ENCODE measurements around the gene TEPSIN. TPM values are rescaled to one million over a fixed set of nuclear protein-coding genes. Genes with fewer than 3 reads are reported as not detected.

TEPSIN gene
- total and polyA plus RNA-seq, 9 donors, result 2.5 to 30.2 (median 24.5) TPM

DNA sequence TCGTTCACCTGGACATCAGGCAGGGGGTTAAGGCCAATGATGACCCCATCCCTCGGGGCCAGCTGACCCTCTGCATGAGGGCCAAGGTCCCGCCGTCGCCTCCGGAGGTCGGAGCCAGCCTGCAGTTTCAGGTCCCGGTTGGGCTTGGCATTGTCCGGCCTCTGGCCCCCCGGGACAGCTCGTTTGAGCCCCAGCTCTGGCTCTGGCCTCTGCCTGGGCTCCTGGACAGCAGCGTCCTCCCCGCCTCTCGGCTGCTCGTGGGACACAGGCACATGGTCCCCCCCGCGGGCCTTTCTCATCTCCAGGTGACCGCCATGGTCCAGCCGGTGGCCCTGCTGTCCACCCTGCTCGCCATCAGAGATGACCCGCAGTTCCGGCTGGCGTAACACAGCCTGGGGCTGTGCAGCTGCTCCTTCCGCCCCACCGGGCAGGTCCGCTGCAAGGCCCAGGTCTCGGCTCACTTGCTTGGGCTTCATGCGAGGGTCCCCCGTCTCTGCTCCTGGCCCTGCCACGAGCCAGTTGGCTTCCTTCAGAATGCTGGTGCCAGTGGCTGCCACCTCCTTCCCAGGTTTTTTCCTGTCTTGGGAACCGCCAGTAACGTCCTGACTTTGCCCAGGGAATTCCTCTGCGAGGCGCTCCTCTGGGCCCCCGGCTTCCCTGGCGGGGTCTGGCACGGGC, 6.9 kb upstream of the TEPSIN start:
- intact Hi-C loops (cut with DNase I), result no loop called here
- no peaks in the 10 kb centered on the region for H3K27me3 ChIP-seq
- no peaks in the 10 kb centered on the region for H3K36me3 ChIP-seq
- no peak for DNase-seq
- H3K27ac ChIP-seq, result no peak overlapping the region
- no peak overlapping the region for H3K4me3 ChIP-seq
- H3K9me3 ChIP-seq, result no peaks in the 10 kb centered on the region
- WGBS, 3 donors, result 71 to 84% (median 72%) methylated on average over 30 to 37 of the region's 37 CpGs
- TF ChIP-seq EP300 (IDR thresholded peaks at IDR 0.05) (no peak), POLR2A (IDR thresholded peaks at IDR 0.05) (no peak)
- TF ChIP-seq, protein P1, sequence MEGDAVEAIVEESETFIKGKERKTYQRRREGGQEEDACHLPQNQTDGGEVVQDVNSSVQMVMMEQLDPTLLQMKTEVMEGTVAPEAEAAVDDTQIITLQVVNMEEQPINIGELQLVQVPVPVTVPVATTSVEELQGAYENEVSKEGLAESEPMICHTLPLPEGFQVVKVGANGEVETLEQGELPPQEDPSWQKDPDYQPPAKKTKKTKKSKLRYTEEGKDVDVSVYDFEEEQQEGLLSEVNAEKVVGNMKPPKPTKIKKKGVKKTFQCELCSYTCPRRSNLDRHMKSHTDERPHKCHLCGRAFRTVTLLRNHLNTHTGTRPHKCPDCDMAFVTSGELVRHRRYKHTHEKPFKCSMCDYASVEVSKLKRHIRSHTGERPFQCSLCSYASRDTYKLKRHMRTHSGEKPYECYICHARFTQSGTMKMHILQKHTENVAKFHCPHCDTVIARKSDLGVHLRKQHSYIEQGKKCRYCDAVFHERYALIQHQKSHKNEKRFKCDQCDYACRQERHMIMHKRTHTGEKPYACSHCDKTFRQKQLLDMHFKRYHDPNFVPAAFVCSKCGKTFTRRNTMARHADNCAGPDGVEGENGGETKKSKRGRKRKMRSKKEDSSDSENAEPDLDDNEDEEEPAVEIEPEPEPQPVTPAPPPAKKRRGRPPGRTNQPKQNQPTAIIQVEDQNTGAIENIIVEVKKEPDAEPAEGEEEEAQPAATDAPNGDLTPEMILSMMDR (IDR thresholded peaks at IDR 0.05), result no peak
- no peaks in the 10 kb centered on the region for H3K4me1 ChIP-seq (ENCODE audit: insufficient read depth)

GRCh38 chr17:81245024-81245664, 6.3 kb upstream of the TEPSIN start:
- Histone ChIP-seq H3K27ac (no peak overlapping the region), H3K27me3 (no peaks in the 10 kb centered on the region), H3K36me3 (no peaks in the 10 kb centered on the region), H3K4me3 (no peak overlapping the region), H3K9me3 (no peaks in the 10 kb centered on the region), H3K4me1 (ENCODE audit: insufficient read depth) (no peaks in the 10 kb centered on the region)
- intact Hi-C loops (cut with DNase I), result no loop called here
- no peak for DNase-seq
- TF ChIP-seq, protein P1 (IDR thresholded peaks at IDR 0.05), result no peak
- TF ChIP-seq POLR2A (IDR thresholded peaks at IDR 0.05) (no peak), EP300 (IDR thresholded peaks at IDR 0.05) (no peak)
- WGBS, 3 donors, result 54 to 62% (median 55%) methylated on average over 19 to 25 of the region's 25 CpGs

- Histone ChIP-seq H3K36me3 (no peaks in the 10 kb centered on the region), H3K4me1 (ENCODE audit: insufficient read depth) (peaks cover 3% of the 10 kb centered on the region), H3K27me3 (no peaks in the 10 kb centered on the region), H3K27ac (no peak overlapping the region), H3K9me3 (no peaks in the 10 kb centered on the region), H3K4me3 (no peak overlapping the region)
- intact Hi-C loops (cut with DNase I), result loop anchor here in 1 of 4 donors (5.0 kb wide), 1 partner anchor 102 kb away; no protein-coding TSS in a partner anchor
- no peak for DNase-seq
- TF ChIP-seq POLR2A (IDR thresholded peaks at IDR 0.05), result no peak
- TF ChIP-seq, protein P1 (IDR thresholded peaks at IDR 0.05), result no peak
- TF ChIP-seq EP300 (IDR thresholded peaks at IDR 0.05), result no peak
- WGBS, 3 donors, result 57 to 65% (median 59%) methylated on average over 24 of the region's 24 CpGs
Measured at GRCh38 chr17:81244358-81245023, 5.6 kb upstream of the TEPSIN start.

- intact Hi-C loops (cut with DNase I), result loop anchor here in 2 of 4 donors (2.0 to 5.0 kb wide), 2 partner anchors 100 to 101 kb away; no protein-coding TSS in a partner anchor
- H3K36me3 ChIP-seq, result no peaks in the 10 kb centered on the region
- DNase-seq, result no peak
- no peaks in the 10 kb centered on the region for H3K27me3 ChIP-seq
- WGBS, 3 donors, result 66 to 78% (median 77%) methylated on average over 10 of the region's 10 CpGs
- peaks cover 3% of the 10 kb centered on the region for H3K4me1 ChIP-seq (ENCODE audit: insufficient read depth)
- H3K4me3 ChIP-seq, result no peak overlapping the region
- no peak overlapping the region for H3K27ac ChIP-seq
- no peak for TF ChIP-seq POLR2A (IDR thresholded peaks at IDR 0.05)
- TF ChIP-seq, protein P1 (IDR thresholded peaks at IDR 0.05), result no peak
- TF ChIP-seq EP300 (IDR thresholded peaks at IDR 0.05), result no peak
- no peaks in the 10 kb centered on the region for H3K9me3 ChIP-seq
Measured at GRCh38 chr17:81243333-81243664, 4.4 kb upstream of the TEPSIN start.

Data from ovary (tissue), 9 donors.